Measurements from ENCODE around the gene ALDOC.
"Not testable (repeated sequence)": the region's sequence is repeated elsewhere in the genome, so short reads cannot be mapped to it uniquely, and the experiment has no call there.

ALDOC gene

DNA sequence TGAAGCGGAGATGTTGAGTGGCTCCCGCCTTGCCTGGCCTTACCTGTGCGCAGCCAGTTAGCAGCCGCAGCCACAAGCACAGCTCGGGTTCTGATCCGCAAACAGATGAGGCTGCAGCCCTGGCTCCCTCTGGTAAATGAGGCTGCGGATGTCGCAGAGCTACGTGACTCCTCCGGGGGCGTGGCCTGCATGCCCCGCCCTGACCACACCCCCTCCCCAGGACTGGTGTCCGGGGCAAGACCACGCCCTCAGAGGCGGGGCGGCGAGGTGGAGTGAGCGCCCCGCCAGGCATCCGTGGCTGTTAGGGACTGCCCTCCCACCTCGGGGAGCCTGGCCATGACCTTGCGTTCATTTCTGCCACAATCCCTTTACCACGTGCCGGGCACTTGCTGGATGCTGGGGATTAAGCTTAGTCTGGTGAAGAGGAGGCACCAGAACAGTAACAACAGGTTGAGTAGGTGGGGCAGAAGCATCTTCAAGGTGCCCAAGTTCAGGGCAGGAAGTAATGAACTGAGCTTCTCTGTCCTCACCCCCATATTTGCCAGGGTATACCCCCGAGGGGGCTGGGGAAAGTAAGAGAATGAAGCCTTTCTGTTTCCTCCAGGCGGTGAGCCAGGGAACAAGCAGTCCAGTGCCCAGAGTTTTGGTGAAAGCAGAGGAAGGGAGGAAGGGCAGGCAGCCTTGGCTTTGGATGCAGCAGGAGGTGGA lies at the start of gene ALDOC:
Gene ALDOC, minus strand, starts transcription at position 138 of the 708 bp plus-strand sequence. CDS start 1,363 bp downstream, outside the sequence.
- peak; percentile 94 for DNase-seq
- in situ Hi-C loops (cut with MboI; ENCODE audit: low pct_unique_long_range_greater_than_20kb, low sequenced_read_pairs): no loop called here

DNA sequence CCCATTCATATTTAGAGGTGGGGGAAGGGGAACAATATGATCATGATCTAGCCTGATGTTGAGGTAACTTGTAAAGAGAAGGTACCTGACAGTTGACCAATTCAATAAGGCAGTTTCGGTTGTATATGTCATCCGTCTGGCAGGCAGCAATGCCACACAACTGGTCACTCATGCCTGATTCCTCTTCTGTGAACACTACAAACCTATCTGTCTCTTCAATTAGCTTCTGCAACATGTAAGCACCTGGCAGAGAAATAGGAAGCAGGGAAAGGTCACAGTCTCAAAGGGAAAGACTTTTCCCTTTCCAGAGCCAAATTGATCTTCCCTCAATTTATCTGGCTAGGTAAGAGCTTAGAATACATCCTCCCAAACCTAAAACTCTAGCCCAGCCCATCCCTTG lies 47.5 kb upstream of the ALDOC start:
- in situ Hi-C loops (cut with MboI; ENCODE audit: low pct_unique_long_range_greater_than_20kb, low sequenced_read_pairs): no loop called here

DNA sequence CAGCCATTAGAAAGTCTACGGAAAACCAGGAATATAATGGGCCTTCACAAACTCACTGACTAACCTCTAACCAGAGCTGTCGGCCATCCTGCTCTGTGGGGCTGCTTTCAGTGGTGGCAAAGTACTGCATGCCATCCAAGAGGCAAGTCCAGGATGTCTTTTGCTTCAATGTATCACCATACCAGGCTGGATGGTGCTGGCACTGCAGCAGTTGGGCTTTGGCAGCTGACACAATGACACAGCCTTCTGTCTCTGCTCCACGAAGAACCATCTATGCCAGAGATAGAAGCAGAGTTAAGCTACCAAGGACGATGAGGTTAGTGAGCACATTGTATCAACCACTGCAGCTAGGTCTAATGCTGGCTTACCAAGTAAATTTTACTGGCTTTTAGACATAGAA lies 47.0 kb upstream of the ALDOC start:
- DNase-seq: no peak
- in situ Hi-C loops (cut with MboI; ENCODE audit: low pct_unique_long_range_greater_than_20kb, low sequenced_read_pairs): no loop called here

More for the DNA sequence above, 47.5 kb upstream of the ALDOC start:
- no peak for DNase-seq

DNA sequence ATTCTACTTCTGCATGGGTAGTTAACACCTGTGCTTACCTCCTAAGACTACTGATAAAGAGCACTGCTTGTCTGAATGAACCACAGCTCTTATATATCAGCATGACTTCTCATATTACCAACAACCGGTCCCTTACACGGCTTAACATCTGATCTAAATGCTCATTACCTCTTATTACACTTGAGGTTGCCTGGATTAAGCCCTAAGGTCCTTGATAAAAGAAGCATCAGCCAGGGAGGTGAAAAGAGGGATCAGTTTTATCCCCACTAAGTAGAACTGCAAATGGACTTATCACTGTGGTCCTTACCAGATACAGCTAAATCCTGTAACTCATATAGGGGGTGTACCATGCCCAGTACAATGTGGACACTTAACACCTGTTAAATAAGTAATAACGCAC lies 45.5 kb upstream of the ALDOC start:
- in situ Hi-C loops (cut with MboI; ENCODE audit: low pct_unique_long_range_greater_than_20kb, low sequenced_read_pairs): no loop called here
- DNase-seq: no peak

DNA sequence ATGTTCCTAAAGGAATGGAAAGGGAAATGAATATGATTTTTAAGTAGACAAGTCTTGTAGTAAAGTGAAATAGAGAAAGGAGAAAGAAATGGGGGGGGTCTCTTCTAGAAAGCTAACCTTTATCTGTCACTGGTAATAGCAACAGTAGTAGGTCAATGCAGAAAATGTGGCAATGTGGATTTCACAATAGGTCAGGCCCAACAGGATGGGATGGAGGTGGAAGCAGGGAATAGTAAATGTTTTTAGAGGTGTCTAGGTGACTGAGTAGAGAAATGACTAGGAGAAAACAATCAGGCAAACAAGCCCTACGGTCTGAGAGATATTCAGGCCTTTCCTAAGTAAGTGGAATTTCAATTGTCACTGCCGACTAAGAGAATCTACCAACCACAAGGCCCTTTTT lies 43.3 kb upstream of the ALDOC start:
- no peak for DNase-seq
- in situ Hi-C loops (cut with MboI; ENCODE audit: low pct_unique_long_range_greater_than_20kb, low sequenced_read_pairs): no loop called here

DNA sequence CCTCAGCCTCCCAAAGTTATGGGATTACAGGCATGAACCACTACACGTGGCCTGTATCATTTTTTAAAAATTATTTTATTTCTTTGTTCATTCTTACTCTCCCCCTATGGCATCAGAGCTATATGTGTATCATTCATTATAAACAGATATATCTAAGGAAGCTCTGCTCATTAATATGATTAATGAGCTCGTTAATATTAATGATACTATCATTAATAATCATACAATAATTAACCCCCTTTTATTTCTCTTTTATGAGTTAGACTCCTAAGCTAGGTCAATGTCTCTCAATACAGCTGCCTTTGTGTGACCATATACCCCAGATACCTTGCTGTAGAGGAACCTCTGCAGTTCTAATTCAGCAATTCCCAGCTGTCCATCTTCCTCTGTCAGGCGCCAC lies 41.8 kb upstream of the ALDOC start:
- DNase-seq: no peak
- in situ Hi-C loops (cut with MboI; ENCODE audit: low pct_unique_long_range_greater_than_20kb, low sequenced_read_pairs): no loop called here

DNA sequence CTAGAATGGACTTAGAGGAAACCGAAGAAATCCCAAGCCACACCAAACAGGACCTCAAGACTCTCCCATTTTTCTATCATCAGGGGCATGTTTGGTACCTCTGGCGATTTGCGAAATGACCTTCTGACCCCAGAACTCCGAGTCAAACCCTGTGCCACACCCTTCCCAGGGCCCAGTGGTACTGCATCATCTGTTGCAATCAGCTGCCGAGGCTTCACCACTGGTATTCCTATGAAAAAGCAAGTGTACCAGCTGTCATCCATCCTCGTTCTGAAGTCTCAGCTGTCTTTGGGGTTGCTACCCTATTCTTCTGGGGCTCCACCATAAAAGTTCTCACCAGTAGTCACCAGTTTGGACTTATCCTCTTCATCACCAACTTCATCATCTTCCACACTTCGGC lies 39.6 kb upstream of the ALDOC start:
- in situ Hi-C loops (cut with MboI; ENCODE audit: low pct_unique_long_range_greater_than_20kb, low sequenced_read_pairs): no loop called here

DNA sequence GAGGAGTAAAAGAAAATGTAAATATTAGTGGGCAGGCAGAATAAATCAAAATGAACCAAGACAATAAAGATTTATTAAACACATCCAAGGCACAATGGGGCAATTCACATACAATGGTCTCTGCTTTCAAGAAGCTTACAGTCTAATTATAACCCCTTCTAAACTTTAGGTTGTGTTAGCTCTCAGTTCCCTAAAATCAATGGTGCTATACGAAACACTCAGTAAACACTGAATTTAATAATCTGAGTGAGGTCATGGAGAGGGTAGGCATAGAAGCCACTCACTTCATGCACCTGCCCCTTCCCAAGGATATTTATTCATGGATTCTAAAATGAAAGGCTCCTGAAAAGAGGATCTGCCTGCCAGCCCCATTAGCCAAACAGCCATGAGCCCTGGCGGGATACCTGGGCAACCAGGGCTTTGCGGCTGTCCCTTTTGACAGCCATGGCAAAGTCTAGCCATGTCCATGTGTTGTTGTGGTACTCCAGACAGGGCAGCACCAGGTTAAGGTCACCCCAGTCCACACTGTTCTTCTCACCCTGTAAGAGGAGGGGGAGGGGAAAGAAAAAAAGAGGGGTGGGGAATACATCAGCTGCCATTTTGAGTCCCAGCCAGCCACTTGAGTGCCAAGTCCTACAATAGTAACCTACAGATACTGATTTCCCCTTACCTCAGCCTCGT lies 38.7 kb upstream of the ALDOC start:
- no peak for DNase-seq
- in situ Hi-C loops (cut with MboI; ENCODE audit: low pct_unique_long_range_greater_than_20kb, low sequenced_read_pairs): no loop called here

More for the DNA sequence above, 39.6 kb upstream of the ALDOC start:
- DNase-seq: no peak

DNA sequence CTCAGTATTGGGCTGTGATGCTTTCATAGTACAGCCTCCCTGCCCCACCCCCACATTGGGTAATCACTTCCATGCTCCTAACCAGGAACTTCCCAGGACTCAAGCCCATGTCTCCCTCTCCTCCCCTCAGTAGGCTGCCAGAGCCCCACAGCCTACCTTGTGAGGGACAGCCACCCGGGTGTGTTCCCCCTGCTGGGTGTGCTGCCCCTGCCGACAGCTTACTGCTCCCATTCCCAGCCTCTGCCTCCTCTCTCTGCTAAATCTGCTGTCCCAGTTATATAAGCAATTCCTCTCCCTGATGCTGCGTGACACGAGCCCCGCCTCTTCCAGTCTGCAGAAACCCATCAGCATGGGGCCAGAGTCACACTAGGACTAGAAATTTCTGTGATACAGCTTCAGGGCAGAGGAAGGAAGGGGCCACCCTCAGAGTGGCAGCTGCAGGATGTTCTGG lies 37.3 kb upstream of the ALDOC start, which contains the start of gene RSKR:
Gene RSKR, minus strand, starts transcription at position 255 of the 451 bp plus-strand sequence. Its CDS starts 24 bp downstream, at position 231.
- DNase-seq: no peak
- in situ Hi-C loops (cut with MboI; ENCODE audit: low pct_unique_long_range_greater_than_20kb, low sequenced_read_pairs): no loop called here

DNA sequence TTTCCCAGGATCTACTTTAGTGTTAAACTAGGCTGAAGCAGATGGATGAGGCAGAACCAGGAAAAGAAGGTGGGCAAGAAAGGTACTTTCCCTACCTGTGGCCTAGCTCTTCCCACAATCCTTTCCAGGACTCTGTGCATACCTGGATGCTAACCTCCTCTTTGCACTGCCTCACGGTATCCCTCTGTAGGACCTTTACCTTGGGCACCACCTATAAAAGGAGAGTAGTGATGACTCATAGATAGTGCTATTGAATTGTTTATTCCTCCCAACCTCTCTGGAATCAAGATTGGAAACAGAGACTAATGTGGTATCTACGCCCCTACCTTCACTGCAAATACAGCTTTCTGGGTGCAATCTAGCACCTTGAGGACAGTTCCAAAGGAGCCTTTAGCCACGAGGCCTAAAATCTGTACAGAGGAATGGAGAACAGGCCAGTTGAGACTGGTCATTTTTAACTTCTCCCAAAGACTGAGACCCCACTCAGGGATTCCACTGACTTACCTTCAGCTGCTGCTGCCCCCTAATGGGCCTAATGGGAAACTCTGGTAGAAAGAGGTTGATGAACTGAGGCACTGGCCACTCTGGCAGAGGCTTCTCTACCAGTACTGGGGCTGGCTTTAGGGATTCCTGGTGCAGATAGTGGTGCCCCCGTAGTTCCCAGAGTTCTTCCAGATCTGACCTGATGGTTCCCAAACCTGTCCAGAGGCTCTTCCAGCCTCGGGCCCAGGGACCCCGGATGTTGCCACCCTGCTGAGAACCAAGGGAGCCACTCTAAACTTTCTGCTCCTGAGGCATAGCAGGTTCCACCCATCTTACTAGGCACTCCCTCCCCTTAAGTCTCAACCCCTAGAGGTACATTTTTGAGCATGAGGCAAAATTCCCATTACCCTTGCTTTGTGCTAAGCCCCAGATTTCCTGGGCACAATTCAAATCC lies 36.5 kb upstream of the ALDOC start:
- DNase-seq: peak; percentile 32
- in situ Hi-C loops (cut with MboI; ENCODE audit: low pct_unique_long_range_greater_than_20kb, low sequenced_read_pairs): no loop called here

DNA sequence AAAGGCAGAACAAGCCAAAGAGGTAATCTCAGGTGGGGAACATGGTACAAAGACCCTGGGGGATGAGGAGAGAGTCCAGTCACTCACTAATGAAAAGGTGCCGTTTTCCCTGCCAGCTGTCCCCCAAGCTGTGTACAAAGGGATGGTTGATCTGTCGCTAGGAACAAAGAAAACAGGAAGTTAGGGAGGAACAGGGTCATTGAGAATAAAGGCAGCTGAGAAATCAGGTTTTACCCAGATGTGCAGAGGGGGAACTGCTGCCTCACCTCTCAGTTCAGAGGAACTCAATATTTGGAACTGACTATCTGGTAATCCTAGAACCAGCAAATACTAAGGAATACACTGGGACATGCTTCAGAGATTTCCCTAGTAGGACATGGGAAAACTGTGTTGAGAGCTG lies 35.8 kb upstream of the ALDOC start:
- in situ Hi-C loops (cut with MboI; ENCODE audit: low pct_unique_long_range_greater_than_20kb, low sequenced_read_pairs): no loop called here
- peak; percentile 45 for DNase-seq

DNA sequence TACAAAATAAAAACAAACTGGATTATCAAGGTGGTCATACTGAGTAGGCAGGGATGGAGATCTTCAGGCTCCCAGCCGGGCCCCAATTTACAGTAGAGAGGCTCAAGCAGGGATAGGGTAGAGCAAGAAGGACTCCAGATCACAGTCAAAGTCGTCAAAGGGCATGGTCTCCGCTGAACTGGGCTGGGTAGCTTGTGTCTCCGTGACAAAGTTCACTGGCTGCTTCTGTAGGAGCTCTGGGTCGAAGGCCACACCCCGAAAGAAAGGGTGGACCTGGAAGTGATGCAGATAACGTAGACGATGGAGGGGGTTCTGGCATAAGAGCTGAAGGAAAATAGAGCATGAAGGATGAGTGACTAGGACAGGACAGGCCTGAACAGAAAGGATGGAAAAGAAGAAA lies 33.7 kb upstream of the ALDOC start:
- no peak for DNase-seq
- in situ Hi-C loops (cut with MboI; ENCODE audit: low pct_unique_long_range_greater_than_20kb, low sequenced_read_pairs): no loop called here

DNA sequence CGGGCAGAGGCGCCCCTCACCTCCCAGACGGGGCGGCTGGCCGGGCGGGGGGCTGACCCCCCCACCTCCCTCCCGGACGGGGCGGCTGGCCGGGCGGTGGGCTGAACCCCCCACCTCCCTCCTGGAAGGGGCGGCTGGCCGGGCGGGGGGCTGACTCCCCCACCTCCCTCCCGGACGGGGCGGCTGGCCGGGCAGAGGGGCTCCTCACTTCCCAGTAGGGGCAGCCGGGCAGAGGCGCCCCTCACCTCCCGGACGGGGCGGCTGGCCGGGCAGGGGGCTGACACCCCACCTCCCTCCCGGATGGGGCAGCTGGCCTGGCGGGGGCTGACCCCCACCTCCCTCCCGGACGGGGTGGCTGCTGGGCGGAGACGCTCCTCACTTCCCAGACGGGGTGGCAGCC lies 27.3 kb upstream of the ALDOC start:
- DNase-seq; in situ Hi-C loops (cut with MboI; ENCODE audit: low pct_unique_long_range_greater_than_20kb, low sequenced_read_pairs): not testable (repeated sequence)

DNA sequence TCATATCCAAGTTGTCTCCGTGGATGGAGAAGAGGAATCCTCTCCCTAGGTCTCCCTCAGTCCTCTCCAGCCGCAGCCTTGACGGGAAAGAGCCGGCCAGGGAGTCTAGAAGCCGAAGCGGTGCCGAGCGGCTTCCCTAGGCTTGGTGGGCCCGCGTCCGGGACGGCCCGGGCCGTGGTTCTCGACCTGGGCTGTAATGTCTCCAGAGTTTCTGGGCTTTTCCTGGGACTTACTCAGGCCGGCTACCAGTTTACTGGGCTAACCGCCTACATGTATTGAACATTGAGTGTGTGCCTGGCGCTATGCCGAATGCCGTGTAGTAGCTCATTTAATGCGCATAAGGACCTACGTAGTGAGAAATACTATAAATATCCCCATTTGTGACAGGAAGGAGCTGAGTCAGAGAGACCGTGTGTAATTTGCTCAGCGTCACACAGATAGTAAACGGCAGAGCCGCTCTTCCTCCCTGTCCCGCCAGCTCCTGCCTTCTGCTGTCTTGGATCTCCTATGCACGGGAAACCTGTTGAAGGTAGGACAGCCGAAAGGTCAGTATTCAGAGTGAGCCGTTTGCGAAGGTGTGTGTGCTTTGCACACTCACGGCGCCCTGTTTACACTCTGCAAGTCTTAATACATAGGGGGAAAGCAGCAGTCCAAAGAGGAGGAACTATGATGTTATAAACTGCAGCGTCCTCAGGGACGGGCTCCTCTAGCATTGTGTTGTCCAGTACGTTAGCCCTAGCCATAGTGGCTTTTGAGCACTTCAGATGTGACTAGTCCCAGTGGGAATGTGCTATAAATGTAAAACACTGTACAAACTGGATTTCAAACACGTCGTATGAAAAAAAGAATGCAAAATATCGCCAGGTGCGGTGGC lies 22.9 kb upstream of the ALDOC start:
- peak; percentile 73 for DNase-seq
- in situ Hi-C loops (cut with MboI; ENCODE audit: low pct_unique_long_range_greater_than_20kb, low sequenced_read_pairs): no loop called here

DNA sequence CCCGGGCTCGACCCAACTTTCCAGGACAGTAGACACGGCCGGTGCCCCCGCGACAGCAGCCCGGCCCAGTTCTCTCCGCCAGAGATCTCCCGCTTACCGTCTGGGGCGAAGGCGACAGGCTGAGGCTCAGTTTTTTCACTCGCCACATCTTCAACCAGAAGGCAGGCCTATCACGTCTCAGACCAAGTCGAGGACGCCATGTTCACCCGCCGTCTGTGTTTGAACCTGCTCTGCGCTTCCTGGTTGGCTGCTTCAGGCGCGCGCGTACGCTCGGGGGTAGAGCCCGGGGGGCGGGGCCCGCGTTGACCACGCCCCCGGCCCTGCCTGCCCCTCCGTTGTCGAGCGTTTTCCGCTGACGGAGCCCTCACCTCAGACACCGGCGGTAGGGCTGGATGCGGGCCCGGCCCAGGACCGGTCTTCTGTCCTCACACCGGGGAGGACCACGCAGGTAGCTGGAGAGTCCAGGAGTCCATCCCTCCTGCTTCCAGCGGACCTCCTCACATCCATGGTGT lies 22.2 kb upstream of the ALDOC start, which contains the start of gene SPAG5:
Gene SPAG5, minus strand, starts transcription at position 227 of the 512 bp plus-strand sequence. Its CDS starts 79 bp downstream, at position 148.
- in situ Hi-C loops (cut with MboI; ENCODE audit: low pct_unique_long_range_greater_than_20kb, low sequenced_read_pairs): no loop called here
- peak; percentile 98 for DNase-seq

DNA sequence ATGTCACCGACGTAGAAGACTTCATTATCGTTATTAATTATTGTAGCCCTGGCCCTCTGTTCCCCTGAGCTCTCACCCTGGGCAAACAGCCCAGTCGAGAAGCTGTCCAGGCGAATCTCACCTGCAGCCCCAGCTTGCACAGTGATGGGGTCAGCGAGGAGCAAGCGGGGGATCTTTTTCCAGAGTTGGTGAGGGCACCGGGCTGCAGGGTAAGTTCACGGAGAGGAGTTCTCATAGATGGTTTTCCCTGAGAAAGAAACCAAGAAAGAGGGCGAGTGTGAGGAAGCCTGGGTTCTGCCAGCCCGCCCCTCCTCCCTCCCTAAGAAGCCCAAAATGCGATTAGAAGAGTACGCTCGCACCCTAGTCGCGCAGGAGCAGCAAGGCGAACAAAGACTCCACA lies 21.7 kb upstream of the ALDOC start:
- DNase-seq: no peak
- in situ Hi-C loops (cut with MboI; ENCODE audit: low pct_unique_long_range_greater_than_20kb, low sequenced_read_pairs): no loop called here

DNA sequence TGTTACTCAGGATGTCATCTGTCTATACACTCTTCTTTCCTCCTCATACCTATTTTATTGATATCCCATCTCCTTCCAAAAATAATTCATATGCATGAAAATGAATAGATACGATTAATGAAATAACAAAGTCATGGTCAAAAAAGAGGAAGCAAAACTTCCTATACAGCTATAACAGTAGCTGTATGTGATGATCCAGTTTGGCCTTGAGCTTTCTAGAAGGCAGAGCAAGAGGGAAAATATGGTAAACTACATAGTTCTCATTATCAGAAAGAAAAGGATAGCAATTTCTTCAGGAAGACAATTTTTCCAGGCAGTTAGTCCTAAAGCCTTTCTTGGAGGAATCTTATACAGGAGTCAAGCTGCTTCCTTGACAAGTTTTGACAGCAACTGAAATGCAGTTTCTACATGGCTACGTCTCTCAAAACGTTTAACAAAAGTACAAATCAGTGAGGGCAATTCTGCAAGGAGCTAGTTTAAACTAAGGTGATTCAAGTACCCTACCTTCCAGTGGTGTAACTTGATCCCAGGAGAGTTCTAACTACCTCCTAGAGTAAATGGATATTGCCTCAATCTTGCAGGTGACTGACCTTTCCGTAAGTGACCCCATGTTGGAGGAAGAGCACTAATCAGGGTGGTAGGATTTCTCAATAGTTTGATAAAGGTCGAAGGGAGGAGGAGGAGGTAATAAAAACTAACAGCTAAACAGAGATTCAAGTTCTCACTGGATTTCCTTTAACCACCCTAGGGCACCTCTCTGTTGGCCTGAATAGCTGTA lies 21.1 kb upstream of the ALDOC start:
- DNase-seq: peak; percentile 26
- in situ Hi-C loops (cut with MboI; ENCODE audit: low pct_unique_long_range_greater_than_20kb, low sequenced_read_pairs): no loop called here

DNA sequence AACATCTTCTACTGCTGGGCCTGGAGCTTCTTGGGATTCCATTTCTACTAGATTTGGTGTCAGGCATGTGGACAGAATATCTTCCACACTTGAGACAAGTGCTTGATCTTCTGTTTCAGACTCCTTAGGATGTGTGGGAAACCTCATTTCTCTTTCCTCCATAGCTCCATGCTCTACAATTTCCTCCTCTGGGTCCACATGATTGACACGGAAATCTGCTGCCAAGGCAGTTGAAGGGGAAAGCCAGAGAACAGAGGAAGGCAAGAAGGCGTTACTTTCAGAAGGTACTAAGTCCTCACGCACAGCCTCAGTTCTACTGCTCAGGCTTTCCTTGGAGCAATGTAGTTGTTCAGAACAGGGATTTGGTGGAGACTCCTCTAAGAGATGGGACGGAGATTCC lies 15.6 kb upstream of the ALDOC start:
- DNase-seq: no peak
- in situ Hi-C loops (cut with MboI; ENCODE audit: low pct_unique_long_range_greater_than_20kb, low sequenced_read_pairs): no loop called here
